HG03196 (cell line): ENCODE measurements around the gene KANSL2.
"Not testable (repeated sequence)": the region's sequence is repeated elsewhere in the genome, so short reads cannot be mapped to it uniquely, and the experiment has no call there.

Experiments used
- ATAC-seq: cut with Tn5 transposase; IDR thresholded peaks from one replicate; pipeline ENCODE4 v1.9.1; 2021; ENCODE audit not compliant: unreplicated experiment

KANSL2 gene

DNA sequence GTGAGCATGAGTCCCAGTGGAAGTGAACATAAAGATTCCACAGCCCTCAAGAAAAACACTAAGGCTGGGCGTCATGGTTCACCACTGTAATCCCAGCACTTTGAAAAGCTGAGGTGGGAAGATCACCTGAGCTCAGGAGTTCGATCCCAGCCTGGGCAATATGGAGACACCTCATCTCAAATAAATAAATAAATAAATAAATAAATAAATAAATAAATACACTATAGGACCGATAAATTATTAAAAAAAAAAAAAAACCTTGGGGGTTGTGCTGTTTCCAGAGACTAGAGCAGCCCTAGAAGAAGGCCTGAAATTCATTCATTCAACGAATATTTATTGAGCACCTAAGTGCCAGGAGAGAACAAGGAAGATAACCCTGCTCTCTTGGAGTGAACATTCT is 1.5 kb upstream of the KANSL2 start:
- ATAC-seq = no peak

- ATAC-seq = no peak
These were observed 889 bp upstream of the KANSL2 start for GRCh38 chr12:48682927-48683326.

DNA sequence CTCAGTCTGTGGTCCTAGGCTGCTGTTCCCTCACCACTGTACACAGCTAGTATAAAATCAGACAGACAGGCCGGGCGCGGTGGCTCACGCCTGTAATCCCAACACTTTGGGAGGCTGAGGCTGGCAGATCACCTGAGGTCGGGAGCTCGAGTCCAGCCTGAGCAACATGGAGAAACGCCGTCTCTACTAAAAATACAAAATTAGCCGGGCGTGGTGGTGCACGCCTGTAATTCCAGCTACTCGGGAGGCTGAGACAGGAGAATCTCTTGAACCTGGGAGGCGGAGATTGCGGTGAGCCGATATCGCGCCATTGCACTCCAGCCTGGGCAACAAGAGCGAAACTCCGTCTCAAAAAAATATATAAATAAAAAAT is 481 bp upstream of the KANSL2 start:
- ATAC-seq = not testable (repeated sequence)

- ATAC-seq = no peak
These were observed 684 bp downstream of the KANSL2 start for GRCh38 chr12:48681399-48681709.

DNA sequence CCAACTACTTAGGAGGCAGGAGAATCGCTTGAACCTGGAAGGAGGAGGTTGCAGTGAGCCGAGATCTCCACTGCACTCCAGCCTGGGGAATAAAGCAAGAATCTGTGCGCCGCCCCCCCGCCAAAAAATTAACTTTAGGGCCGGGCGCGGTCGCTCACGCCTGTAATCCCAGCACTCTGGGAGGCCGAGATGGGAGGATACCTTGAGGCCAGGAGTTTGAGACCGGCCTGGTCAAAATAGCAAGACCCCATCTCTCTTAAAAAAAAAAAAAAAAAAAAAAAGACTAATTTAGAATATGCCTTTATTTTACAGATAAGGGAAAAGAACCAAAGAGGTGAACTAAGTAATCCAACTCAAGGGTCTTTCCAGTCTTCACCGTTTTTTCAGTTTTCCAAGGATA is 1.2 kb downstream of the KANSL2 start:
- no peak for ATAC-seq

DNA sequence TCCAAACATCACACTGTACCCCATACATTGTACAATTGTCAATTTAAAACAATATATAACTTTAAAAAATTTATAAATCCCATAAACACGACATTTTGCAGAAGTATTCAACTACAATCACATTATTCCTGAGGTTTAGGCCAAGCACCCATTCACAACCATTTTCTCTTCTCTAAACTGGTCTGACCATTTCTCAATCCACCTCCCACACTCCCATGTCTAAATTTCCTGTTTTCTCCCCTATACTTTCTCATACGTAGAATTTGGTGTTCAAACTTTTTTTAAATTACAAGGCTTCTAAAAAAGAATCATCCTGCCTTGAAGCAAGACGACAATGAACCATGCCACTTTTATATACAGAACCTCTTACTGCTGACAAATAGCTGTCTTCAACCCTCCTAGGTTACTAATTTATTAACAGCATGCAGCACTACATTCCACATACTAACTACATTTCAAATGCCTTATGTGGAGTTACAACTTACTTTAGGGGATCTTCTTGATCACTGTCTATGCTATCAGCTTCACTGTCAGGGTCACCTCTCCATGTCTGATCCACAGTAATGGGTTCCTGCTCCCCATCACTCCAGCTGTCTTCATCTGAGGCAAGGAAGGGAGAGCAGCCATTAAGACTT is 3.4 kb downstream of the KANSL2 start:
- no peak for ATAC-seq

DNA sequence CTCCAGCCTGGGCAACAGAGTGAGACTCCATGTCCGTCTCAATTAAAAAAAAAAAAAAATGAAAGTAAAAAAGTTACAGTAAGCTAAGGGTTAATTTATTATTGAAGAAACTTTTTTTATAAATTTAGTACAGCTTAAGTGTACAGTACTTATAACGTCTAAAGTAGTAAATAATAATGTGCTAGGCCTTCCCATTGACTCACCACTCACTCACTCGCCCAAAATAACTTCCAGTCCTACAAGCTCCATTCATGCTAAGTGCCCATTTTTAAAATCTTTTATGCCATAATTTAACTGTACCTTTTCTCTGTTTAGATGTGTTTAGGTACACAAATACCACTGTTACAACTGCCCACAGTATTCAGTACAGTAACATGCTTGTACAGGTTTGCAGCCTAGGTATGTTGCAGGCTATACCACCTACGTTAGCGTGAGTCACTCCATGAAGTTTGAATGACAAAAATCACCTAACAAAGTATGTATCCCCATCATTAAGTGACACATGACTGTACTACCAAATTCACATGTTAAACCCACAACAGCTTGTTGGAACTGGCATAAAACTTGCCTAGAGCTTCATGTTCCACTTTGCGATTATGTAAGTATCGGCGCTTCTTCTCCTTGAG is 10.7 kb downstream of the KANSL2 start:
- ATAC-seq = no peak

DNA sequence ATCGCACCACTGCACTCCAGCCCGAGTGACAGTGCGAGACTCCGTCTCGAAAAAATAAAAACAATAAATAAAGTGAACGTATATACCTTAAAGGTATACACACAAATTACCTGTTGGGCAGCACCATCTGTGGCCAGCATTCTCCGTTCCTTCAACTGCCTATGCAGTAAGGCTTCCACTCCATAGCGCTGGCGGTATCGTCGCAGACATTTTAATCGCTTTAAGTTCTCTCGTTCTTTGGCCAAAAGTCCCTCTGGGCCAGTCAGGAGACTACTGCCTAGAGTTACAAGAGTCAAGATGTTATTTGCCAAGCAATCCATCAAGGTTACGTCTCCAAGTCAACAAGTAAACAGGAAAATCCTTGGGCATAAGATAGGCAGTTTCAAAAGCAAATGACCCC is 13.0 kb downstream of the KANSL2 start:
- ATAC-seq = no peak

DNA sequence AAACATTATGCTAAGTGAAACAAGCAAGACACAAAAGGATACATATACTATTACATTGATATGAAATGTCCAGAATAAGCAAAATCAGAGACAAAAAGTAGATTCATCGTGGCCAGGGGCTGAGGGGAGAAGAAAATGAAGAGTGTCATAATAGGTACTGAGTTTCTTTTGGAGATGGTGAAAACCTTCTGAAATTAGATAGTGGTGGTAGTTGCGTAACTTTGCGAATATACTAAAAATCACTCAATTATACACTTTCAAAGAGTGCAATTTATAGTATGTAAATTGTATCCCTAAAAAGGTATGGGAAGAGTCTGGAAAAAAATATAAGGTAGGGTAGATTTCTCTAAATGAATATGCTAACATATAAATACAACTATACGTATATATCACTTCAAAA is 22.2 kb downstream of the KANSL2 start:
- ATAC-seq = no peak

DNA sequence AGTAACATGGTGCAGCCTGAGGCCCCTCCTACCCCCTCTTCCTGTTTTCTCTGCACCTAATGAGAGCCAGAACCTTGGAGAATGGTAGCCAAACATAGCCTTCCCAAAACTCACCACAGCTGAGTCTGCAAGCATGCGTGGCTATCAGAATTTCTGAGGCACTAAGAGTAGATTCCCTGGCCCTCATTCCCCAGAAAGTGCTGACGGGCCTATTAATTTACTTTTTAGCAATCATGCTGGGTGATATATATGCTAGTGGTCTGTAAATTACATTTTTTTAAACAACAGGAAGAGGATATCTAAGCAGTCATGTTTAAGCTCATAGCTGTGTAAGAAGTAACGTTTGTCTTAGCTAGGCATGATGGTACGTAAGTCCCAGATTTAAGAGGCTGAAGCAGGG is 30.4 kb downstream of the KANSL2 start:
- ATAC-seq = no peak

GRCh38 chr12:48645354-48645753 is 36.7 kb downstream of the KANSL2 start:
- not testable (repeated sequence) for ATAC-seq

GRCh38 chr12:48643011-48643410 is 39.0 kb downstream of the KANSL2 start:
- ATAC-seq = no peak

DNA sequence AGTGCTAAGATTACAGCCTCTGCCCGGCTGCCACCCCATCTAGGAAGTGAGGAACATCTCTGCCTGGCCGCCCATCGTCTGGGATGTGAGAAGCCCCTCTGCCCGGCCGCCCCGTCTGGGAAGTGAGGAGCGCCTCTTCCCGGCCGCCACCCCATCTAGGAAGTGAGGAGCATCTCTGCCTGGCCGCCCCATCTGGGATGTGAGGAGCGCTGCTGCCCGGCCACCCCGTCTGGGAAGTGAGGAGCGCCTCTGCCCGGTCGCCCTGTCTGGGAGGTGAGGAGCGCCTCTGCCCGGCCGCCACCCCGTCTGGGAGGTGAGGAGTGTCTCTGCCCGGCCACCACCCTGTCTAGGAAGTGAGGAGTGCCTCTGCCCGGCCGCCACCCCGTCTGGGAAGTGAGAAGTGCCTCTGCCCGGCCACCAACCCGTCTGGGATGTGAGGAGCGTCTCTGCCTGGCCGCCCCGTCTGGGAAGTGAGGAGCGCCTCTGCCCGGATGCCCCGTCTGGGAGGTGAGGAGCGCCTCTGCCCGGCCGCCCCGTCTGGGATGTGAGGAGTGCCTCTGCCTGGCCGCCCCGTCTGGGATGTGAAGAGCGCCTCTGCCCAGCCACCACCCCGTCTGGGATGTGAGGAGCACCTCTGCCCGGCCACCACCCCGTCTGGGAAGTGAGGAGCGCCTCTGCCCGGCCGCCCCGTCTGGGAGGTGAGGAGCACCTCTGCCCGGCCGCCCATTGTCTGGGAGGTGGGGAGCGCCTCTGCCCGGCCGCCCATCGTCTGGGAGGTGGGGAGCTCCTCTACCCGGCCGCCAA is 40.1 kb downstream of the KANSL2 start:
- not testable (repeated sequence) for ATAC-seq

DNA sequence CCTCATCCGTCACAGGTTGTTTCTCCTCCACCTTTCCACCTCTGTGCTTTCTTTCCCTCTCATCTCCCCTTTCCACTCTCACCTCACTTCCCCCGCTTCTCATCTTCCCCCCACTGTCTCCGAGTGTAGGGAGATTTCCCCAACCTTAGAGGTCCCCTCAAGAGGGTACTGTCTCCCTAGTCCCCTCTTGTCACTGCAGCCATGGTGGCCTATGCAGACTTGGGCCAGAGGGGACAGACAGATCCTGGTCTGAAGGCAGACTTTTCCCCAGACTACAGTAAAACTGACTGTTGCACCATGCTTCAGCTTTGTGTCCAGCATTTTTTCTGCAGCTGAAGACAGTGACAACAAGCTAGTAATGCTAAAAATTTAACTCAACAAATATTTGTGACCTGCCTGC is 41.2 kb downstream of the KANSL2 start:
- no peak for ATAC-seq

- ATAC-seq = no peak
These were observed 41.6 kb downstream of the KANSL2 start for GRCh38 chr12:48640428-48640827.

GRCh38 chr12:48631071-48631470 is 51.0 kb downstream of the KANSL2 start:
- no peak for ATAC-seq

DNA sequence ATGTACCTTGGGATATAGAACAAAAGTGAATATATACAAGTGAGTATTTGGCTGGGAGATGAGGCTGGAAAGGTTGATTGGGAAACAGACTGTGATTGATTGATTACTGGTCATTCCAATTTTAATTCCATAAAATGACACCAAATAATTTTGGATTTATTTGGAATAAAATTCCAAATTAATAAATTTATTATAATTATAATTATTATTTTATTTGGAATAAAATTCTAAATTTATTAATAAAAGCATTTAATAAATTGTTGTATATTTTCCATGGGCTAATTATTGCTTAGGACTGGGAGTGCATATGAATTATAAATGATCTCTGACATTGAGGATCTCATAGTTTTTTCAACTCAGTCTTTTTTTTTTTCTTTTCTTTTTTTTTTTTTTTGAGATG is 51.7 kb downstream of the KANSL2 start:
- no peak for ATAC-seq

DNA sequence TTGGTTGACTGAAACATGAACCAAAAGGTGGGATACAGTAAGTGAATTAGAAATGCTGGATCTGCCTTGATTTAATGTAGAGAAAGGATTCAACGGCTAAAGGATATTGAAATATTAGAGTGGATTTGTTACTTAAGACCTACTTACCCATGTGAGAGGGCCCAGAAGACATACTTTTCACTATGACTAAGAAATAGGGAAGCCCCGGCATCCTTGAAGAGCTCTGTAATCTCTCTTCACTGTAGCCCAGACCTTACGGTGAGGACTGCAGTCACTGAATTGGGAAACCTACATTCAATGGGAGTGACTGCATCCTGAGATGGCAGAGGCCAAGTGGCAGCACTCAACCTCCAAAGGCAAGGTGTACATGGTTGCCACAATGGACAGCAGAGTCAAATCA is 52.5 kb downstream of the KANSL2 start:
- ATAC-seq = no peak

- no peak for ATAC-seq
These were observed 54.5 kb downstream of the KANSL2 start for GRCh38 chr12:48627556-48627955.

DNA sequence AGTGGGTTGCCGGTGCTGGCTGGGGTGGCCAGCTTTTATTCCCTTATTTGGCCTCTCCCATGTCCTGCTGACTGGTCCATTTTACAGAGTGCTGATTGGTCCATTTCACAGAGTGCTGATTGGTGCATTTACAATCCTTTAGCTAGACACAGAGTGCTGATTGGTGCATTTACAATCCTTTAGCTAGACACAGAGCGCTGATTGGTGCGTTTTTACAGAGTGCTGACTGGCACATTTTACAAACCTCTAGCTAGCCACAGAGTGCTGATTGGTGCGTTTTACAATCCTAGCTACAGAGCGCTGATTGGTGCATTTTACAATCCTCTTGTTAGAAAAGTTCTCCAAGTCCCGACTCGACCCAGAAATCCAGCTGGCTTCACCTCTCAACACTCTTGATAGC is 59.0 kb downstream of the KANSL2 start:
- ATAC-seq = not testable (repeated sequence)

- ATAC-seq = no peak
These were observed 63.5 kb downstream of the KANSL2 start for GRCh38 chr12:48618541-48618940.

GRCh38 chr12:48615681-48616080 is 66.4 kb downstream of the KANSL2 start:
- ATAC-seq = no peak
